SKM-1 treated with dmso at 0.1 percent for 144 hours (cell line): ENCODE measurements around the gene ITSN1.
"Not testable (repeated sequence)": the region's sequence is repeated elsewhere in the genome, so short reads cannot be mapped to it uniquely, and the experiment has no call there.

ENCODE experiments used
- DNase-seq: peaks from one replicate; lab custom pipeline; 2025; ENCODE audit not compliant: unreplicated experiment; lab: John Stamatoyannopoulos, UW

ITSN1 gene

GRCh38 chr21:33721081-33721480 lies 78.8 kb downstream of the ITSN1 start:
- DNase-seq: no peak

- not testable (repeated sequence) for DNase-seq
Observed at GRCh38 chr21:33729139-33729538, 86.8 kb downstream of the ITSN1 start.

- no peak for DNase-seq
Observed at GRCh38 chr21:33729641-33730040, 87.3 kb downstream of the ITSN1 start.

GRCh38 chr21:33731447-33731846 lies 89.1 kb downstream of the ITSN1 start:
- no peak for DNase-seq

- no peak for DNase-seq
Observed at GRCh38 chr21:33732038-33732437, 89.7 kb downstream of the ITSN1 start.

- no peak for DNase-seq
Observed at GRCh38 chr21:33733601-33734000, 91.3 kb downstream of the ITSN1 start.

- no peak for DNase-seq
Observed at GRCh38 chr21:33734291-33734690, 92.0 kb downstream of the ITSN1 start.

GRCh38 chr21:33734818-33735217 lies 92.5 kb downstream of the ITSN1 start:
- DNase-seq: no peak

GRCh38 chr21:33736569-33736968 lies 94.3 kb downstream of the ITSN1 start:
- DNase-seq: no peak

GRCh38 chr21:33739701-33740100 lies 97.4 kb downstream of the ITSN1 start:
- no peak for DNase-seq

- DNase-seq: no peak
Observed at GRCh38 chr21:33747420-33747819, 105.1 kb downstream of the ITSN1 start.

GRCh38 chr21:33748903-33749302 lies 106.6 kb downstream of the ITSN1 start:
- no peak for DNase-seq

- no peak for DNase-seq
Observed at GRCh38 chr21:33750017-33750416, 107.7 kb downstream of the ITSN1 start.

GRCh38 chr21:33751120-33751519 lies 108.8 kb downstream of the ITSN1 start:
- no peak for DNase-seq

- no peak for DNase-seq
Observed at GRCh38 chr21:33751533-33751932, 109.2 kb downstream of the ITSN1 start.

- DNase-seq: no peak
Observed at GRCh38 chr21:33752260-33752659, 110.0 kb downstream of the ITSN1 start.

GRCh38 chr21:33753886-33754285 lies 111.6 kb downstream of the ITSN1 start:
- DNase-seq: no peak

GRCh38 chr21:33754481-33754880 lies 112.2 kb downstream of the ITSN1 start:
- DNase-seq: no peak

- no peak for DNase-seq
Observed at GRCh38 chr21:33755354-33755753, 113.1 kb downstream of the ITSN1 start.

- DNase-seq: no peak
Observed at GRCh38 chr21:33760641-33761440, 118.5 kb downstream of the ITSN1 start.

- peak; percentile 56 for DNase-seq
Observed at GRCh38 chr21:33761441-33762036, 119.2 kb downstream of the ITSN1 start.

- DNase-seq: no peak
Observed at GRCh38 chr21:33762803-33763581, 120.7 kb downstream of the ITSN1 start.
